ENCODE results near the gene IHH.

Gene IHH

GRCh38 chr2:219041252-219041651 is 19.5 kb downstream of the IHH start, which contains the start of gene CFAP65:
Gene CFAP65, minus strand, starts transcription at chr2:219041516. Its CDS starts 2,468 bp downstream, at chr2:219039048.
- TF ChIP-seq POLR2A (IDR thresholded peaks at IDR 0.05; ENCODE audit: low read length) (no peak), GATA1 (IDR thresholded peaks at IDR 0.05; ENCODE audit: low read depth, low read length) (no peak)
- DNase-seq: peak in 1 of 2 experiments; percentile 16

- DNase-seq: no peak
- TF ChIP-seq POLR2A (IDR thresholded peaks at IDR 0.05; ENCODE audit: low read length) (no peak), GATA1 (IDR thresholded peaks at IDR 0.05; ENCODE audit: low read depth, low read length) (no peak)
Observed at GRCh38 chr2:219038600-219038999, 22.1 kb downstream of the IHH start.

- DNase-seq: no peak
- TF ChIP-seq GATA1 (IDR thresholded peaks at IDR 0.05; ENCODE audit: low read depth, low read length): no peak
- no peak for TF ChIP-seq POLR2A (IDR thresholded peaks at IDR 0.05; ENCODE audit: low read length)
Observed at GRCh38 chr2:219037783-219038499, 22.8 kb downstream of the IHH start.

- DNase-seq: no peak
Observed at GRCh38 chr2:219035942-219036341, 24.8 kb downstream of the IHH start.

DNA sequence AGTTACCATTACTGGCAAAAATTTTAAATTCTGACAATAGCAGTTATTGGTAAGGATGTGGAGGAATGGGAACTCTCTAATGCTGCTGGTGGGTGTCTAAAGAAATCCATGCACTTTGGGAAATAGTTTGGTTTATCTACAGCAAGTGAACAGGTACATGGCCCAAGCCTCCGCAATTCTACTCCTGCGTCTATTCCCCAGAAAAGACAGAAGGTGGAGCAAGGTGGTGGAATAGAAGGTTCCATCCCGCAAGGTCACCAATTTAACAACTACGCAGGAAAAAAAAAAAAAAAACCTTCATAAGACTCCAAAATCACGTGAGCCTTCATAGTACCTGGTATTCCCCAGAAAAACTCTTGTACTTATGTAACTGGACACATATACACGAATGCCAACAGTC is 25.9 kb downstream of the IHH start:
- DNase-seq: no peak
- no peak for TF ChIP-seq GATA1 (IDR thresholded peaks at IDR 0.05; ENCODE audit: low read depth, low read length)
- TF ChIP-seq POLR2A (IDR thresholded peaks at IDR 0.05; ENCODE audit: low read length): no peak

More at GRCh38 chr2:219035942-219036341, 24.8 kb downstream of the IHH start:
- TF ChIP-seq GATA1 (IDR thresholded peaks at IDR 0.05; ENCODE audit: low read depth, low read length) (no peak), POLR2A (IDR thresholded peaks at IDR 0.05; ENCODE audit: low read length) (no peak)

- no peak for TF ChIP-seq GATA1 (IDR thresholded peaks at IDR 0.05; ENCODE audit: low read depth, low read length)
- no peak for TF ChIP-seq POLR2A (IDR thresholded peaks at IDR 0.05; ENCODE audit: low read length)
- no peak for DNase-seq
Observed at GRCh38 chr2:219032051-219032745, 28.5 kb downstream of the IHH start.

DNA sequence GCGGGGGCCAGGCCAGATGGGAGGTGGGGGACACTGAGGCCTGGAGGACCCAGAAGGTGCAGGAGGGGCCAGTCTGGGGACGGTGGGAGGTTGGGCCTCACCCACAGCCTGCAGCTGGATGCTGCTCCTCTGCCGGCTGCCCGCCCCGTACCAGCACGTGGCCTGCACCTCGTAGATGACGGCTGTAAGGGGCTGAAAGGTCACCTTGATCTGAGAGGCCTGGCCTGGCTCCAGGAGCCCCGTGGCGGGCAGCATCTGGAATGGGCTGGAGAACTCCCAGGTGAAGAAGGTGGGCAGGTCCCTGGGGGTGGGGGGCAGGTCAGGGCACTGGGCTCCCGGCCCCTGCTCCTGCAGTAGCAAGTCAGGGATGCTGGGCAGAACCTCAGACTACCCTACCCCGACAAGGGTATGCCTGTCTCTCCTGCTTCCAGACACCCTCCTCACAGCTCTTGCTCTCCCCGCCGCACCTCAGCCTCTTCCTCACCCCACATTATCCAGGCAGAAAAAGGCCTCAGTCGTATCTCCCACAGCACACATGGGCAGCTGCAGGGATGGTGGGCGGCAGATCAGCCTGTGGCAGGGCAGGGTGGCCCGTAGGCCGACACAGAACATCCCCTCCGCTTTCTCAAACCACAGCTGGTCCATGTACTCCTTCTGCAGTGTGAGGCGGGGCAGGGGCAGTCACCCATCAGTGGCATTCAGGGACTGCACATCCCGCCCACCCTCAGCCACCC is 29.5 kb downstream of the IHH start:
- no peak for TF ChIP-seq GATA1 (IDR thresholded peaks at IDR 0.05; ENCODE audit: low read depth, low read length)
- no peak for TF ChIP-seq POLR2A (IDR thresholded peaks at IDR 0.05; ENCODE audit: low read length)
- no peak for DNase-seq

GRCh38 chr2:219030177-219030940 is 30.4 kb downstream of the IHH start:
- no peak for TF ChIP-seq POLR2A (IDR thresholded peaks at IDR 0.05; ENCODE audit: low read length)
- DNase-seq: no peak

- peak; percentile 72 to 88 for DNase-seq
- no peak for TF ChIP-seq GATA1 (IDR thresholded peaks at IDR 0.05; ENCODE audit: low read depth, low read length)
- TF ChIP-seq POLR2A (IDR thresholded peaks at IDR 0.05; ENCODE audit: low read length): no peak
Observed at GRCh38 chr2:219029829-219030165, 30.9 kb downstream of the IHH start.

GRCh38 chr2:219028996-219029828 is 31.5 kb downstream of the IHH start:
- TF ChIP-seq GATA1 (IDR thresholded peaks at IDR 0.05; ENCODE audit: low read depth, low read length) (no peak), POLR2A (IDR thresholded peaks at IDR 0.05; ENCODE audit: low read length) (no peak)
- no peak for DNase-seq

DNA sequence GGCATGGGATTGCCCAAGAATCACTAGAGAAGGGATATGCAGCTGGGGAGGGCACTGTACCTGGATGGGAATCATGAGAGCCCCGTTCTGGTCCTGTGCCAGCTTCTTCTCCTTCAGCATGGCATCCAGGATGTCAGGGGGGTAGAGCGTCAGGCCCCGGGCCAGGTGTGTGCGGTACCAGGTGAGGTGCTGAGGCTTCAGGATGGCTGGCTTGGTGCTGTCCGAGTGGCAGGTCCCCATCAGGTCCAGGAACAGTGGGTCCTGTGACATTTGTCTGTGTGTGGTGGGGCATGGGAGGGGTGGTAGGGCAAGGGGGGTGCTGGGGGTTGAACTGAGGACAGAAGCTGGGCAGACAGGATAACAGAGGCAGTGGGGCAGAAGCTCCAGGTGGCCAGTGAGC is 32.6 kb downstream of the IHH start:
- TF ChIP-seq POLR2A (IDR thresholded peaks at IDR 0.05; ENCODE audit: low read length) (no peak), GATA1 (IDR thresholded peaks at IDR 0.05; ENCODE audit: low read depth, low read length) (no peak)
- no peak for DNase-seq

DNA sequence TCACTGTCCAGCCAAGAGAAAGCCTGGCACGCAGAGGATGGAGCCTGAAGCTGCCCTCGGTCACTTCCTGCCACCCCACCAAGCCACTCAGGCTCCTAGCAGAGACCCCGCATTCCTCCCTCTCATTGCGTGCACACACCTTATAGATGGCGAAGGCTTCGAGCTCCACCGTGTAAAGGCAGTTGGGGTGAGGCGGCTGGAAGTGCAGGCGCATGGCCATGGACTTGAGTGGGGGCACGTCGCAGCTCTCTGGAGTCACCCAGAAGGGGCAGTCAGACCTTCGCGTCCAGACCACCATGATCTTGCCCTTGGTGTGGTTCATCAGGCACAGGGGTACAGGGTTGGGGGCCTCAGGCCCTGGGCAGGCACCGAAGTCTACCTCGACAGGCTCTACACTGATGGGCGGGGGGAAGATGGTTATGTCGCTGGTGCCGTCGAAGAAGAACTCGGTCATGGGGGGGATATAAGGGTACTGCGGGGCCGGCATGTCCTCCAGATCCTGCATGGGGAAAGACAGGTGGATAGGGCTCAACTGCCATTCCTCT is 33.1 kb downstream of the IHH start:
- TF ChIP-seq GATA1 (IDR thresholded peaks at IDR 0.05; ENCODE audit: low read depth, low read length) (no peak), POLR2A (IDR thresholded peaks at IDR 0.05; ENCODE audit: low read length) (no peak)
- no peak for DNase-seq

DNA sequence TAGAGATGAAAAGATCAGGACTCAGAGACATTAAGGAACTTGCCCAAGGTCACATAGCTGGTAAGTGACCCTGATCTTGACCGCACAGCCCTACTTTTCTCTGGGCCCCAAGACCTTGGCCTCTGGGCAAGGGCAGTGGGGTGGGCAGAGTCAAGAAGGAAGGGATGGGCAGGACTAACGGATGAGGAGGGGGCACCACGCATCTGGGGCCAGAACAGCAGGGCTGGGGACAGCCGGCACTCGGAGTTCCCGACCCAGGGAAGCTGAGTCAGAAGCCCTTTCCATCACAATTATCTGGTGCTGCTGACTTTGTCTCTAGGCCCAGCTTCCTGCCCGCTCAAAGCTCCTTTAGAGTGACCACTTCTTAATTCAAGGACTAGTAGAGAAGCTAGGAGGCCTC is 33.8 kb downstream of the IHH start:
- no peak for DNase-seq
- TF ChIP-seq POLR2A (IDR thresholded peaks at IDR 0.05; ENCODE audit: low read length) (no peak), GATA1 (IDR thresholded peaks at IDR 0.05; ENCODE audit: low read depth, low read length) (no peak)
